Kidney (tissue), 14 donors: ENCODE measurements around the gene NCKAP5. TPM values are rescaled to one million over a fixed set of nuclear protein-coding genes. Genes with fewer than 3 reads are reported as not detected.

Experiments
- DNase-seq, 5 donors: peaks; one replicate each; pipeline ENCODE4 v3.0.0-alpha.2; 2013 to 2020
- FAIRE-seq: peaks from 2 replicates; lab custom pipeline; 2012; peaks lifted over from hg19 to GRCh38; lab: Jason Lieb, UNC
- H3K27ac ChIP-seq, 2 donors: one replicate each; pipeline ENCODE4 v1.7.0; 2013; ENCODE audit warnings: low read depth in 2 of 2, low read length in 2 of 2, inconsistent platforms in 1 of 2
- H3K27me3 ChIP-seq: one replicate; pipeline ENCODE4 v1.7.1; 2013; ENCODE audit warnings: low read length, inconsistent platforms; ENCODE audit not compliant: control insufficient read depth, insufficient read depth
- H3K36me3 ChIP-seq, 3 donors: one replicate each; pipeline versions ENCODE4 v1.7.0 to v1.7.1; 2013; ENCODE audit warnings: low read length in 3 of 3, control low read depth in 1 of 3, inconsistent platforms in 1 of 3; ENCODE audit not compliant: insufficient read depth in 3 of 3, control insufficient read depth in 2 of 3
- H3K4me1 ChIP-seq, 3 donors: one replicate each; pipeline versions ENCODE4 v1.7.0 to v1.7.1; 2013; ENCODE audit warnings: low read length in 3 of 3, inconsistent platforms in 1 of 3, low read depth in 1 of 3; ENCODE audit not compliant: control insufficient read depth in 2 of 3, insufficient read depth in 2 of 3
- H3K4me3 ChIP-seq, 3 donors: one replicate each; pipeline versions ENCODE4 v1.7.0 to v1.8.1; 2013; ENCODE audit warnings: low read length in 3 of 3, control low read depth in 1 of 3, inconsistent platforms in 1 of 3
- H3K9ac ChIP-seq, 3 donors: one replicate each; pipeline versions ENCODE4 v1.7.0 to v1.7.1; 2013; ENCODE audit warnings: low read length in 3 of 3, control low read depth in 1 of 3, inconsistent platforms in 1 of 3
- H3K9me3 ChIP-seq, 3 donors: one replicate each; pipeline versions ENCODE4 v1.7.0 to v1.7.1; 2013; ENCODE audit warnings: low read length in 3 of 3, control low read depth in 1 of 3, inconsistent platforms in 1 of 3; ENCODE audit not compliant: control insufficient read depth in 2 of 3, insufficient read depth in 1 of 3
- intact Hi-C: fragments of 100-400 bp; cut with DNase I; formaldehyde crosslinking; loops from one replicate; pipeline ENCODE4 v1.11.1; 2022
- polyA plus RNA-seq: library from polyadenylated mRNA; stranded (reverse); fragments of 350-450 nt; fragmentation: Illumina TruSeq; extraction: RNeasy Lipid Tissue Mini Kit (QIAGEN cat#74804); gene quantifications from one replicate; pipeline ENCODE4 v1.2.3, GENCODE V29; 2014; ENCODE audit warnings: low read depth, low replicate concordance; ENCODE audit not compliant: insufficient read depth
- total RNA-seq: library from RNA; stranded (reverse); fragmentation: NEBNext Ultra II Directional; extraction: Animal tissue kit (Norgen Biotek cat#: 25700); gene quantifications from one replicate; pipeline ENCODE4 v1.2.1, GENCODE V29; 2021
- TF ChIP-seq, protein P1 (sequence below): IDR thresholded peaks from 3 replicates; pipeline ENCODE4 v1.5.1; 2012; ENCODE audit warnings: mild to moderate bottlenecking, moderate library complexity, borderline replicate concordance; ENCODE audit not compliant: insufficient read depth; ENCODE audit errors: extremely low read depth
- donor health status: control.
- donor health status: control.
- donor health status: control.
- donor health status: control.
- donor health status: control.
- donor health status: DM: yes; HTN: yes; CAD: no.
- donor health status: Normal renal cell carcinoma (clear cell type).

The NCKAP5 gene
- total and polyA plus RNA-seq, 2 donors from 2014 or later = 1.8 to 2.9 TPM

DNA sequence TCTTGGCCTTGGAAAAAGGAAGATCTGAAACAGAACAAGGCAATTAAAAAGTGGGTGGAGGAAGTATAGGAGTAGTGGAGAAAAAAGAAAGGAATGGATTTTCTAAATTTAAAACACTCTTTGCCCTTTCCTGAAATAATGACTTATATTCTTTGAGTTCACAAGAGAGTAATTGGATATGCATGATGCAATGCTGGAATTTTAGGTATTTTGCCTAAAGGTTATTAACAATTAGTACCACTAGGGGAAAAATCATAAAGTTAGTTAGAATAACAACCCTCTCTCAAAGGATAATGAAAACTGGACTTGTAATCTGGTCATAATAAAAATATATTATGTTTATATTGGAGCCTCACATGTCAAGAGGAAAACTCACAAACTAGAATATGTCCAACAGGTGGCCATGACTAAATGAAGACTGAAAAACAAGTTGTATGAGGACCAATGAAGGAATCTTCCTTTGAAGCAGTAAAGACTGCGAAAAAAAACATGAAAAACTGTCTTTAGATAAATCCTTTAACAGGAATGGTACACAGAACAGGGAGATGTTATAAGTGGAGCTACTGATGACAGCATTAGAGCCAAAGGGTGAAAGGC is 281.8 kb downstream of the NCKAP5 start:
- H3K9ac ChIP-seq = no peak overlapping the region
- no peak overlapping the region for H3K27ac ChIP-seq
- FAIRE-seq (peak; percentile 39), DNase-seq (peak in 2 of 5 donors; percentile 39 to 40)
- H3K9me3 ChIP-seq = no peaks in the 10 kb centered on the region
- intact Hi-C loops = no loop called here
- H3K36me3 ChIP-seq = no peaks in the 10 kb centered on the region
- no peaks in the 10 kb centered on the region for H3K4me1 ChIP-seq
- TF ChIP-seq, protein P1, sequence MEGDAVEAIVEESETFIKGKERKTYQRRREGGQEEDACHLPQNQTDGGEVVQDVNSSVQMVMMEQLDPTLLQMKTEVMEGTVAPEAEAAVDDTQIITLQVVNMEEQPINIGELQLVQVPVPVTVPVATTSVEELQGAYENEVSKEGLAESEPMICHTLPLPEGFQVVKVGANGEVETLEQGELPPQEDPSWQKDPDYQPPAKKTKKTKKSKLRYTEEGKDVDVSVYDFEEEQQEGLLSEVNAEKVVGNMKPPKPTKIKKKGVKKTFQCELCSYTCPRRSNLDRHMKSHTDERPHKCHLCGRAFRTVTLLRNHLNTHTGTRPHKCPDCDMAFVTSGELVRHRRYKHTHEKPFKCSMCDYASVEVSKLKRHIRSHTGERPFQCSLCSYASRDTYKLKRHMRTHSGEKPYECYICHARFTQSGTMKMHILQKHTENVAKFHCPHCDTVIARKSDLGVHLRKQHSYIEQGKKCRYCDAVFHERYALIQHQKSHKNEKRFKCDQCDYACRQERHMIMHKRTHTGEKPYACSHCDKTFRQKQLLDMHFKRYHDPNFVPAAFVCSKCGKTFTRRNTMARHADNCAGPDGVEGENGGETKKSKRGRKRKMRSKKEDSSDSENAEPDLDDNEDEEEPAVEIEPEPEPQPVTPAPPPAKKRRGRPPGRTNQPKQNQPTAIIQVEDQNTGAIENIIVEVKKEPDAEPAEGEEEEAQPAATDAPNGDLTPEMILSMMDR = no peak
- no peaks in the 10 kb centered on the region for H3K27me3 ChIP-seq
- no peak overlapping the region for H3K4me3 ChIP-seq

DNA sequence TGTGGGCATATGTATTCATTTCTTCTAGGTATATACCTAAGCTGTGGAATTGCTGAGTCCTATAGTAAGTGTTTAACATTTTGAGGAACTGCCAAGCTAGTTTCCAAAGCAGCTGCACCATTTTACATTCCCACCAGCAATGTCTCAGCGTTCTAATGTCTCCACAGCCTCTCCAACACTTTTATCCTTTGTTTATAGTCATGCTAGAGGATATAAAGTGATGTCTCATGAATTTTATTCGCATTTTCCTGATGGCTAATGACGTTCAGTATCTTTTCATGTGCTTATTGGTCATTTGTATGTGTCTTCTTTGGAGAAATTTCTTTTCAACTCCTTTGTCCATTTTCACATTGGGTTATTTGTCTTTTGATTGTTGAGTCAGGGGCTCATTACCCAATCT is 295.2 kb downstream of the NCKAP5 start:
- H3K4me1 ChIP-seq = no peaks in the 10 kb centered on the region
- TF ChIP-seq, protein P1 = no peak
- no peaks in the 10 kb centered on the region for H3K9me3 ChIP-seq
- H3K36me3 ChIP-seq = no peaks in the 10 kb centered on the region
- intact Hi-C loops = no loop called here
- no peak overlapping the region for H3K9ac ChIP-seq
- no peak overlapping the region for H3K27ac ChIP-seq
- DNase-seq = no peak
- no peaks in the 10 kb centered on the region for H3K27me3 ChIP-seq
- FAIRE-seq = no peak
- H3K4me3 ChIP-seq = no peak overlapping the region

DNA sequence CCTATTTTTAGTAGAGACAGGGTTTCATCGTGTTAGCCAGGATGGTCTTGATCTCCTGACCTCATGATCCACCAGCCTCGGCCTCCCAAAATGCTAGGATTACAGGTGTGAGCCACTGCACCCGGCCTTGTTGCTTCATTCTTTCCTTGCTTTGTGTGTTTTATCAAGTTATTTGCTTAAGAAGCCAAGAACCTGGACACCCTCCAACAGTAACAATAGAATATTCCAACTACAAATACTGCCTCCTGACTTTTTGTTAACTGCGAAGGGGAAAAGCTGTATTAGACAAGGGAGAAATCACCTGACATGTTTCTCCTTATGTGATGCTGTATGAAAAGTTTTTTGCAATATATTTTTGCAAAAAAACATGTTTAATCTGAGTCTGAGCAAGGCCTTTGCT is 297.2 kb downstream of the NCKAP5 start:
- Histone ChIP-seq H3K36me3 (no peaks in the 10 kb centered on the region), H3K27me3 (no peaks in the 10 kb centered on the region), H3K9ac (no peak overlapping the region), H3K27ac (no peak overlapping the region), H3K4me3 (no peak overlapping the region), H3K4me1 (no peaks in the 10 kb centered on the region), H3K9me3 (no peaks in the 10 kb centered on the region)
- TF ChIP-seq, protein P1 = no peak
- no peak for FAIRE-seq
- DNase-seq = no peak
- intact Hi-C loops = no loop called here

DNA sequence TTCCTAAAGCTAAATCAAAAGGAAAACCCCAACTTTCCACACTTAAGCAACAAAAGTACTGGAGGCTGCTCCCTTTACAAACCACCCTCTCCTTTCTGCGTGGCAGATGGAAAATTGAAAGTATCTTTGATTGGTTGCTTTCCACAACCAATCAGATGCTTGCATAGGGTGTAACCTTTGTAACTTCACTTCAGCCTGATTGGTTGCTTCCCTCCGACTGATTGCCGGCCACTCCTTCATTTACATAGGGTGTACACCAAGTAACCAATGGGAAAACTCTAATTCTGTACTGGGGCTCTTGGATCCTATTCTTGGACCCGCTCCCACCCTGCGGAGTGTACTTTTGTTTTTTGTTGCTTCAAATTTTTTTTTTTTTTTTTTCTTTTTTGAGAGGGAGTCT is 297.7 kb downstream of the NCKAP5 start:
- Histone ChIP-seq H3K4me1 (no peaks in the 10 kb centered on the region), H3K9me3 (no peaks in the 10 kb centered on the region), H3K36me3 (no peaks in the 10 kb centered on the region), H3K9ac (no peak overlapping the region), H3K27ac (no peak overlapping the region), H3K27me3 (no peaks in the 10 kb centered on the region), H3K4me3 (no peak overlapping the region)
- DNase-seq (no peak), FAIRE-seq (no peak)
- TF ChIP-seq, protein P1 = no peak
- intact Hi-C loops = no loop called here
